Ascending aorta (tissue), 2 donors: ENCODE results near the gene TMEM163. TPM values are rescaled to one million over a fixed set of nuclear protein-coding genes. Genes with fewer than 3 reads are reported as not detected.
"Not testable (repeated sequence)": the region's sequence is repeated elsewhere in the genome, so short reads cannot be mapped to it uniquely, and the experiment has no call there.

ENCODE experiments used
- DNase-seq, 2 donors: peaks; one replicate each; pipeline ENCODE4 v3.0.0-alpha.2; 2019; ENCODE audit warnings: low spot score in 2 of 2
- H3K27ac ChIP-seq, 2 donors: fragments of 200-600 bp; sonication (generic); one replicate each; pipeline ENCODE4 v1.5.1; 2016 to 2017; ENCODE audit warnings: mild to moderate bottlenecking in 1 of 2
- H3K27me3 ChIP-seq: fragments of 200-600 bp; sonication (generic); one replicate; pipeline ENCODE4 v1.5.1; 2017
- H3K36me3 ChIP-seq, 2 donors: fragments of 200-600 bp; sonication (generic); one replicate each; pipeline ENCODE4 v1.5.1; 2016
- H3K4me1 ChIP-seq, 2 donors: fragments of 200-600 bp; sonication (generic); one replicate each; pipeline ENCODE4 v1.5.1; 2016 to 2017; ENCODE audit warnings: mild to moderate bottlenecking in 1 of 2
- H3K4me3 ChIP-seq, 2 donors: fragments of 200-600 bp; sonication (generic); one replicate each; pipeline ENCODE4 v1.5.1; 2016 to 2017; ENCODE audit warnings: mild to moderate bottlenecking in 1 of 2
- H3K9me3 ChIP-seq, 2 donors: fragments of 200-600 bp; sonication (generic); one replicate each; pipeline ENCODE4 v1.5.1; 2016
- CTCF ChIP-seq, 3 experiments: fragments of 200-600 bp in 2 of 3; fragments of 450-650 bp in 1 of 3; sonication (generic) in 2 of 3; IDR thresholded peaks; one replicate each; pipeline ENCODE4 v1.5.1; 2016 to 2019; ENCODE audit warnings: antibody characterized with exemption in 3 of 3, mild to moderate bottlenecking in 1 of 3, moderate library complexity in 1 of 3
- intact Hi-C: fragments of 100-400 bp; cut with DNase I; formaldehyde crosslinking; loops from one replicate; pipeline ENCODE4 v1.15.1; 2023
- total RNA-seq: library from RNA; depleted of rRNA; stranded (reverse); fragments of >200 nt; gene quantifications from one replicate; pipeline ENCODE4 v1.1.0, GENCODE V29; 2016

TMEM163 gene
- total RNA-seq, 1 donor from 2014 or later: not detected

GRCh38 chr2:134599236-134599635 lies 119.6 kb downstream of the TMEM163 start:
- H3K27me3 ChIP-seq: no peaks in the 10 kb centered on the region
- no peaks in the 10 kb centered on the region for H3K4me1 ChIP-seq
- no peak for DNase-seq
- H3K36me3 ChIP-seq: no peaks in the 10 kb centered on the region
- H3K27ac ChIP-seq: no peak overlapping the region
- no peak for TF ChIP-seq CTCF (IDR thresholded peaks at IDR 0.05)
- intact Hi-C loops: no loop called here
- H3K4me3 ChIP-seq: no peak overlapping the region
- H3K9me3 ChIP-seq: no peaks in the 10 kb centered on the region

GRCh38 chr2:134594399-134594798 lies 124.4 kb downstream of the TMEM163 start:
- no peaks in the 10 kb centered on the region for H3K27me3 ChIP-seq
- H3K27ac ChIP-seq: no peak overlapping the region
- H3K4me3 ChIP-seq: no peak overlapping the region
- no peaks in the 10 kb centered on the region for H3K36me3 ChIP-seq
- peaks cover 0 to 13% of the 10 kb centered on the region in 2 donors for H3K9me3 ChIP-seq
- TF ChIP-seq CTCF (IDR thresholded peaks at IDR 0.05): no peak
- DNase-seq: no peak
- no peaks in the 10 kb centered on the region for H3K4me1 ChIP-seq
- intact Hi-C loops: no loop called here

- H3K27me3 ChIP-seq: no peaks in the 10 kb centered on the region
- H3K9me3 ChIP-seq: peaks cover 0 to 13% of the 10 kb centered on the region in 2 donors
- no peaks in the 10 kb centered on the region for H3K36me3 ChIP-seq
- no peak overlapping the region for H3K4me3 ChIP-seq
- no peak for DNase-seq
- H3K27ac ChIP-seq: no peak overlapping the region
- intact Hi-C loops: no loop called here
- no peak for TF ChIP-seq CTCF (IDR thresholded peaks at IDR 0.05)
- no peaks in the 10 kb centered on the region for H3K4me1 ChIP-seq
Measured at GRCh38 chr2:134593519-134593918, 125.3 kb downstream of the TMEM163 start.

- Histone ChIP-seq H3K27me3 (no peaks in the 10 kb centered on the region), H3K4me3 (no peak overlapping the region), H3K9me3 (peaks cover 0 to 13% of the 10 kb centered on the region in 2 donors), H3K4me1 (no peaks in the 10 kb centered on the region), H3K27ac (no peak overlapping the region), H3K36me3 (no peaks in the 10 kb centered on the region)
- intact Hi-C loops: no loop called here
- DNase-seq: no peak
- no peak for TF ChIP-seq CTCF (IDR thresholded peaks at IDR 0.05)
Measured at GRCh38 chr2:134592377-134592776, 126.4 kb downstream of the TMEM163 start.

GRCh38 chr2:134591526-134591925 lies 127.3 kb downstream of the TMEM163 start:
- no peak overlapping the region for H3K4me3 ChIP-seq
- TF ChIP-seq CTCF (IDR thresholded peaks at IDR 0.05): no peak
- peaks cover 0 to 13% of the 10 kb centered on the region in 2 donors for H3K9me3 ChIP-seq
- no peaks in the 10 kb centered on the region for H3K27me3 ChIP-seq
- no peak for DNase-seq
- intact Hi-C loops: no loop called here
- no peak overlapping the region for H3K27ac ChIP-seq
- no peaks in the 10 kb centered on the region for H3K4me1 ChIP-seq
- no peaks in the 10 kb centered on the region for H3K36me3 ChIP-seq

GRCh38 chr2:134590679-134591078 lies 128.1 kb downstream of the TMEM163 start:
- no peak for TF ChIP-seq CTCF (IDR thresholded peaks at IDR 0.05)

GRCh38 chr2:134589171-134590083 lies 129.4 kb downstream of the TMEM163 start:
- H3K36me3 ChIP-seq, H3K4me1 ChIP-seq, H3K4me3 ChIP-seq, H3K27ac ChIP-seq, H3K27me3 ChIP-seq, DNase-seq, intact Hi-C loops: not testable (repeated sequence)
- H3K9me3 ChIP-seq: peaks cover 0 to 13% of the 10 kb centered on the region in 2 donors

More at GRCh38 chr2:134590679-134591078, 128.1 kb downstream of the TMEM163 start:
- no peaks in the 10 kb centered on the region for H3K36me3 ChIP-seq
- no peak overlapping the region for H3K27ac ChIP-seq
- H3K27me3 ChIP-seq: no peaks in the 10 kb centered on the region
- no peaks in the 10 kb centered on the region for H3K4me1 ChIP-seq
- no peak for DNase-seq
- intact Hi-C loops: no loop called here
- H3K9me3 ChIP-seq: peaks cover 0 to 13% of the 10 kb centered on the region in 2 donors
- H3K4me3 ChIP-seq: no peak overlapping the region
